GM12878 (cell line): ENCODE measurements around the gene CAMTA1. TPM values are rescaled to one million over a fixed set of nuclear protein-coding genes. Genes with fewer than 3 reads are reported as not detected.

ENCODE experiments used
- ATAC-seq: fragments of 200-7000 bp; cut with Tn5 transposase; 3 replicates; pipeline ENCODE4 v1.9.1; 2020; ENCODE audit warnings: mild to moderate bottlenecking, moderate library complexity
- BruUV-seq: library from RNA; stranded (reverse); fragments of 400-500 nt; replicated peaks from 2 replicates; lab custom pipeline; 2021; lab: Mats Ljungman, UMichigan
- CTCF ChIA-PET: fragments of 300-600 bp; sonication (Branson Sonifier 250); formaldehyde crosslinking; extraction: SDS; loops from one replicate; lab custom pipeline; 2021; ENCODE audit warnings: inconsistent platforms; lab: Yijun Ruan, JAX
- POLR2A ChIA-PET: fragments of 350-600 bp; formaldehyde crosslinking; extraction: SDS; loops from one replicate; lab custom pipeline; 2021; ENCODE audit warnings: inconsistent platforms; lab: Charles Lee
- RAD21 ChIA-PET: fragments of 300-600 bp; sonication (Branson Sonifier 250); formaldehyde crosslinking; loops from one replicate; lab custom pipeline; 2023; ENCODE audit warnings: antibody characterized with exemption; ENCODE audit not compliant: unreplicated experiment; lab: Charles Lee
- SMC1A ChIA-PET: fragments of 300-600 bp; sonication (Branson Sonifier 250); formaldehyde crosslinking; loops from one replicate; lab custom pipeline; 2023; ENCODE audit not compliant: unreplicated experiment, uncharacterized antibody; lab: Charles Lee
- DNase-seq: peaks from one replicate; pipeline ENCODE4 v3.0.0-alpha.2; 2011; ENCODE audit warnings: low read depth, low spot score
- FAIRE-seq: peaks from 3 replicates; lab custom pipeline; 2011; peaks lifted over from hg19 to GRCh38; lab: Jason Lieb, UNC
- H2AFZ ChIP-seq: 2 replicates; pipeline ENCODE4 v1.6.0; 2011; ENCODE audit warnings: low read depth, low read length, control low read depth; ENCODE audit not compliant: control insufficient read depth
- H3K27ac ChIP-seq: 2 replicates; pipeline ENCODE4 v1.5.1; 2011; ENCODE audit warnings: control low read depth; ENCODE audit not compliant: control insufficient read depth, insufficient read depth
- H3K27me3 ChIP-seq, 2 experiments: replicated peaks in 1 of 2; 2 replicates each; pipeline versions ENCODE4 v1.6.0 to v1.6.1; 2011; ENCODE audit warnings: low read length in 1 of 2; ENCODE audit not compliant: control insufficient read depth in 2 of 2, insufficient read depth in 2 of 2
- H3K36me3 ChIP-seq, 2 experiments: 2 replicates each; pipeline ENCODE4 v1.5.1; 2011; ENCODE audit warnings: low read length in 1 of 2; ENCODE audit not compliant: control insufficient read depth in 2 of 2, insufficient read depth in 2 of 2
- H3K4me1 ChIP-seq: 2 replicates; pipeline ENCODE4 v1.6.1; 2011; ENCODE audit warnings: mild to moderate bottlenecking, low read length, moderate library complexity, mixed read lengths; ENCODE audit not compliant: control insufficient read depth, insufficient read depth
- H3K4me2 ChIP-seq: 2 replicates; pipeline ENCODE4 v1.6.0; 2011; ENCODE audit warnings: control low read depth; ENCODE audit not compliant: control insufficient read depth, insufficient read depth
- H3K4me3 ChIP-seq: fragments of 200-600 bp; sonication (generic); 2 replicates; pipeline ENCODE4 v1.5.1; 2016
- H3K79me2 ChIP-seq: 2 replicates; pipeline ENCODE4 v1.6.0; 2011; ENCODE audit warnings: low read length; ENCODE audit not compliant: control insufficient read depth, insufficient read depth
- H3K9ac ChIP-seq: 2 replicates; pipeline ENCODE4 v1.8.0; 2011; ENCODE audit warnings: low read length, control low read depth, mixed read lengths; ENCODE audit not compliant: control insufficient read depth, insufficient read depth
- H3K9me3 ChIP-seq: replicated peaks from 3 replicates; pipeline ENCODE4 v1.5.1; 2011; ENCODE audit warnings: mild to moderate bottlenecking, low read length; ENCODE audit not compliant: control insufficient read depth, insufficient read depth
- H4K20me1 ChIP-seq: 2 replicates; pipeline ENCODE4 v1.6.0; 2011; ENCODE audit not compliant: control insufficient read depth, insufficient read depth
- BCLAF1 ChIP-seq: fragments of 450-650 bp; IDR thresholded peaks from 2 replicates; pipeline ENCODE4 v1.6.1; 2017; ENCODE audit warnings: antibody characterized with exemption, mild to moderate bottlenecking, moderate library complexity
- CBX5 ChIP-seq: sonication (generic); IDR thresholded peaks from 2 replicates; pipeline ENCODE4 v1.6.1; 2016; ENCODE audit warnings: low read depth, moderate library complexity, mild to moderate bottlenecking, inconsistent platforms
- FOXM1 ChIP-seq: IDR thresholded peaks from 2 replicates; pipeline ENCODE4 v1.6.1; 2012; ENCODE audit warnings: low read depth, mild to moderate bottlenecking, inconsistent platforms, low read length, moderate library complexity
- GATAD2B ChIP-seq: fragments of 450-650 bp; conservative IDR thresholded peaks from 2 replicates; pipeline ENCODE4 v1.6.1; 2017; ENCODE audit warnings: low read depth, mild to moderate bottlenecking, moderate library complexity
- HDAC2 ChIP-seq: fragments of 200-600 bp; sonication (generic); IDR thresholded peaks from 2 replicates; pipeline ENCODE4 v1.6.1; 2017
- MTA3 ChIP-seq: IDR thresholded peaks from 2 replicates; pipeline ENCODE4 v1.6.1; 2012; ENCODE audit warnings: low read length, inconsistent platforms, borderline replicate concordance
- MYB ChIP-seq: fragments of 150-350 bp; IDR thresholded peaks from 2 replicates; pipeline ENCODE4 v1.6.1; 2014; ENCODE audit warnings: mild to moderate bottlenecking, low read depth, low read length, borderline replicate concordance
- STAT3 ChIP-seq: IDR thresholded peaks from 2 replicates; pipeline ENCODE4 v1.6.1; 2011; ENCODE audit warnings: low read depth, low read length, improper control_type of control experiment
- ZNF207 ChIP-seq: fragments of 450-650 bp; IDR thresholded peaks from 2 replicates; pipeline ENCODE4 v1.6.1; 2014; ENCODE audit warnings: antibody characterized with exemption, mild to moderate bottlenecking, borderline replicate concordance
- ZNF592 ChIP-seq: fragments of 450-650 bp; IDR thresholded peaks from 2 replicates; pipeline ENCODE4 v1.6.1; 2017; ENCODE audit warnings: mild to moderate bottlenecking, moderate library complexity
- WGBS: methylation state at CpG from one replicate; pipeline ENCODE4 v1.1.6; 2016; ENCODE audit warnings: low lambda C conversion rate; ENCODE audit not compliant: insufficient replicate concordance, insufficient coverage; ENCODE audit errors: missing lambda C conversion rate; 5-methylcytosine and 5-hydroxymethylcytosine counted together
- in situ Hi-C: fragments of 300-500 bp; cut with MboI; formaldehyde crosslinking; loops from 9 replicates; pipeline ENCODE4 v1.14.3; 2018; ENCODE audit warnings: mixed read lengths
- intact Hi-C: fragments of 100-400 bp; cut with micrococcal nuclease; formaldehyde crosslinking; loops from one replicate; pipeline ENCODE4 v1.14.2; 2022; ENCODE audit not compliant: unreplicated experiment
- polyA plus RNA-seq, 11 experiments: library from polyadenylated mRNA; depleted of rRNA in 4 of 11; unstranded in 6 of 11; stranded (reverse) in 5 of 11; fragments of >200 nt; fragmentation: Nextera tagmentation in 4 of 11; fragmentation: Illumina TruSeq in 1 of 11; extraction: Ambion mirVana in 4 of 11; extraction: Trizol in 1 of 11; gene quantifications; 1 replicate in 1 of 11; 2 replicates in 10 of 11; pipeline versions ENCODE4 v1.2.1 to v1.2.3, GENCODE V29; 2011 to 2016; ENCODE audit warnings: inconsistent platforms in 2 of 11, missing spikeins in 2 of 11, low read depth in 1 of 11
- total RNA-seq, 4 experiments: library from RNA; depleted of rRNA in 3 of 4; stranded (reverse); fragments of >200 nt in 3 of 4; fragmentation: Illumina TruSeq in 1 of 4; extraction: Trizol in 1 of 4; gene quantifications; 2 replicates each; pipeline versions ENCODE4 v1.2.1 to v1.2.3, GENCODE V29; 2013 to 2021
- TF ChIP-seq, protein P1 (sequence below): IDR thresholded peaks from 2 replicates; pipeline ENCODE4 v1.6.1; 2012; ENCODE audit warnings: low read depth, low read length, improper control_type of control experiment

The CAMTA1 gene
- total and polyA plus RNA-seq, 10 of the 15 experiments (the other 5 are each of a cell fraction or from before 2014, with no cell fraction given), result 37.7 to 148 (median 76.4) TPM

GRCh38 chr1:7786795-7787194 lies 1001.5 kb downstream of the CAMTA1 start (continued):
- TF ChIP-seq FOXM1 (no peak), ZNF207 (no peak), MTA3 (no peak), BCLAF1 (no peak), MYB (no peak)
- TF ChIP-seq, protein P1, sequence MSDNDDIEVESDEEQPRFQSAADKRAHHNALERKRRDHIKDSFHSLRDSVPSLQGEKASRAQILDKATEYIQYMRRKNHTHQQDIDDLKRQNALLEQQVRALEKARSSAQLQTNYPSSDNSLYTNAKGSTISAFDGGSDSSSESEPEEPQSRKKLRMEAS, result no peak

DNA sequence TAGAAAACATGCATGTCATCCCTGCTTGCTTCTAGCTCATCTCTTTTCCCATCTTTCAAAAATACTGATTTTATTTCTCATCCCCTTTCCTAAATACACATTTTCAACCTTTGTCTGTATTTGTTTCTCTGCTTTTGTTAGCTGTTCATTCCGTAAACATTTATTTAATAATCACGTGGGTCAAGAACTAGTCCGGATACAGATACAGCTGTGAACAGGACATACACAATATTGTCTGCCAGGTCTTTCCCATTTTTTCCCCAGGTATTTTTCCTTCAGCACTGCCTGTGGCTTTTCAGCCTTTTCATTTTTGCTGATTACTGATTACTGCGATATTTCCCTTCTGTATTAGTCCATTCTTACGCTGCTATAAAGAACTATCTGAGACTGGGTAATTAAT lies 1004.6 kb downstream of the CAMTA1 start:
- no peaks in the 10 kb centered on the region for H3K36me3 ChIP-seq
- H3K27me3 ChIP-seq, result no peaks in the 10 kb centered on the region
- H3K79me2 ChIP-seq, result no peaks in the 10 kb centered on the region
- no peak overlapping the region for H2AFZ ChIP-seq
- intact Hi-C loops (no loop called here), in situ Hi-C loops (no loop called here)
- no TSS peak for BruUV-seq
- no peaks in the 10 kb centered on the region for H3K4me1 ChIP-seq
- no peak overlapping the region for H3K4me3 ChIP-seq
- H3K9me3 ChIP-seq, result peaks cover 5% of the 10 kb centered on the region; the same call in 2 of the 3 replicates
- DNase-seq (no peak), ATAC-seq (no peak), FAIRE-seq (no peak)
- H3K27ac ChIP-seq, result no peak overlapping the region
- CTCF ChIA-PET, result interaction anchor here (0.8 to 1.3 kb wide), 2 partner anchors 37 to 38 kb away, joined by 3 to 4 read pairs; no protein-coding TSS in a partner anchor
- RAD21 ChIA-PET, result no interaction called here
- no peak for TF ChIP-seq HDAC2
- no peak for TF ChIP-seq STAT3
- TF ChIP-seq ZNF592, result no peak
- no peak for TF ChIP-seq CBX5
- no peak for TF ChIP-seq GATAD2B
- H3K4me2 ChIP-seq, result no peak overlapping the region
- 33% methylated on average over 5 of the region's 5 CpGs for WGBS
- H3K9ac ChIP-seq, result no peak overlapping the region
- H4K20me1 ChIP-seq, result no peaks in the 10 kb centered on the region
- SMC1A ChIA-PET, result no interaction called here
- POLR2A ChIA-PET, result no interaction called here
